Tibial nerve (tissue), 4 donors: ENCODE results near the gene CENPT. TPM values are rescaled to one million over a fixed set of nuclear protein-coding genes. Genes with fewer than 3 reads are reported as not detected.
A peak's percentile ranks its signal among the peaks of the same experiment; 100 is the strongest.

Experiments used
- DNase-seq, 2 donors: peaks; one replicate each; pipeline ENCODE4 v3.0.0-alpha.2; 2019; ENCODE audit warnings: low spot score in 2 of 2
- H3K27ac ChIP-seq, 4 donors: fragments of 200-600 bp; sonication (generic) in 3 of 4; one replicate each; pipeline ENCODE4 v1.5.1; 2017 to 2019; ENCODE audit warnings: mild to moderate bottlenecking in 1 of 4
- H3K27me3 ChIP-seq, 2 donors: fragments of 200-600 bp; sonication (generic) in 1 of 2; one replicate each; pipeline versions ENCODE4 v1.5.1 to v1.6.0; 2017 to 2019
- H3K36me3 ChIP-seq, 3 donors: fragments of 200-600 bp; sonication (generic); one replicate each; pipeline ENCODE4 v1.5.1; 2018 to 2019
- H3K4me1 ChIP-seq, 4 donors: fragments of 200-600 bp; sonication (generic) in 3 of 4; one replicate each; pipeline ENCODE4 v1.5.1; 2017 to 2019
- H3K4me3 ChIP-seq, 4 donors: fragments of 200-600 bp; sonication (generic) in 3 of 4; one replicate each; pipeline ENCODE4 v1.5.1; 2017 to 2019; ENCODE audit warnings: mild to moderate bottlenecking in 1 of 4, moderate library complexity in 1 of 4
- H3K9me3 ChIP-seq, 4 donors: fragments of 200-600 bp; sonication (generic) in 3 of 4; one replicate each; pipeline ENCODE4 v1.5.1; 2017 to 2019
- CTCF ChIP-seq, 5 experiments: fragments of 200-600 bp in 3 of 5; fragments of 450-650 bp in 2 of 5; sonication (generic) in 3 of 5; IDR thresholded peaks; one replicate each; pipeline ENCODE4 v1.5.1; 2016 to 2019; ENCODE audit warnings: antibody characterized with exemption in 5 of 5, mild to moderate bottlenecking in 3 of 5, moderate library complexity in 2 of 5
- EP300 ChIP-seq, 2 donors: sonication (generic); formaldehyde crosslinking; IDR thresholded peaks; one replicate each; pipeline ENCODE4 v1.6.1; 2017; ENCODE audit warnings: antibody characterized with exemption in 2 of 2, mild to moderate bottlenecking in 1 of 2
- POLR2A ChIP-seq, 2 donors: fragments of 450-650 bp; IDR thresholded peaks; one replicate each; pipeline ENCODE4 v1.6.1; 2017; ENCODE audit warnings: antibody characterized with exemption in 2 of 2, mild to moderate bottlenecking in 2 of 2, moderate library complexity in 2 of 2
- WGBS, 2 donors: methylation state at CpG; one replicate each; pipeline ENCODE4 v1.1.5; 2018; 5-methylcytosine and 5-hydroxymethylcytosine counted together
- total RNA-seq, 4 donors: library from RNA; depleted of rRNA; stranded (reverse); fragments of >200 nt; gene quantifications; one replicate each; pipeline ENCODE4 v1.1.0, GENCODE V29; 2016

CENPT gene
- total RNA-seq, 4 donors from 2014 or later, result 51.3 to 101 (median 59.2) TPM

- peak overlapping the region in 3 of 4 donors; percentile 26 to 86 (median 80) for H3K27ac ChIP-seq
- peak overlapping the region; percentile 69 to 88 (median 82) for H3K4me3 ChIP-seq
- peaks cover 0 to 25% (median 9%) of the 10 kb centered on the region in 4 donors for H3K4me1 ChIP-seq
- no peaks in the 10 kb centered on the region for H3K27me3 ChIP-seq
- peaks cover 0 to 33% (median 4%) of the 10 kb centered on the region in 3 donors for H3K36me3 ChIP-seq
- TF ChIP-seq POLR2A (IDR thresholded peaks at IDR 0.05) (no peak), EP300 (IDR thresholded peaks at IDR 0.05) (no peak), CTCF (IDR thresholded peaks at IDR 0.05) (no peak)
- no peak for DNase-seq
- H3K9me3 ChIP-seq, result no peaks in the 10 kb centered on the region
- 68 to 81% methylated on average over 10 of the region's 10 CpGs for WGBS, 2 donors
Observed at GRCh38 chr16:67834242-67834614, 13.3 kb downstream of the CENPT start.

- H3K4me1 ChIP-seq, result peaks cover 0 to 25% (median 9%) of the 10 kb centered on the region in 4 donors
- H3K36me3 ChIP-seq, result peaks cover 0 to 39% (median 4%) of the 10 kb centered on the region in 3 donors
- no peaks in the 10 kb centered on the region for H3K27me3 ChIP-seq
- H3K9me3 ChIP-seq, result no peaks in the 10 kb centered on the region
- TF ChIP-seq EP300 (IDR thresholded peaks at IDR 0.05) (peak; percentile 33 to 72), CTCF (IDR thresholded peaks at IDR 0.05) (no peak), POLR2A (IDR thresholded peaks at IDR 0.05) (peak; percentile 17 to 69)
- 0 to 1% methylated on average over 41 to 46 of the region's 49 CpGs for WGBS, 2 donors
- DNase-seq, result peak; percentile 90 to 96
- H3K4me3 ChIP-seq, result peak overlapping the region; percentile 69 to 88 (median 82)
- peak overlapping the region in 3 of 4 donors; percentile 79 to 86 (median 80) for H3K27ac ChIP-seq
Observed at GRCh38 chr16:67833415-67834241, 13.9 kb downstream of the CENPT start.

- Histone ChIP-seq H3K36me3 (peaks cover 0 to 45% (median 4%) of the 10 kb centered on the region in 3 donors), H3K9me3 (no peaks in the 10 kb centered on the region), H3K4me3 (peak overlapping the region; percentile 69 to 88 (median 82)), H3K27ac (peak overlapping the region in 3 of 4 donors; percentile 79 to 86 (median 80)), H3K27me3 (no peaks in the 10 kb centered on the region), H3K4me1 (peaks cover 0 to 25% (median 9%) of the 10 kb centered on the region in 4 donors)
- 0 to 7% methylated on average over 3 of the region's 3 CpGs for WGBS, 2 donors
- no peak for DNase-seq
- TF ChIP-seq POLR2A (IDR thresholded peaks at IDR 0.05), result no peak
- TF ChIP-seq EP300 (IDR thresholded peaks at IDR 0.05), result no peak
- TF ChIP-seq CTCF (IDR thresholded peaks at IDR 0.05), result no peak
Observed at GRCh38 chr16:67833030-67833414, 14.5 kb downstream of the CENPT start.

- no peaks in the 10 kb centered on the region for H3K27me3 ChIP-seq
- peaks cover 0 to 19% (median 5%) of the 10 kb centered on the region in 4 donors for H3K4me1 ChIP-seq
- H3K4me3 ChIP-seq, result no peak overlapping the region
- peaks cover 0 to 78% (median 4%) of the 10 kb centered on the region in 3 donors for H3K36me3 ChIP-seq
- no peaks in the 10 kb centered on the region for H3K9me3 ChIP-seq
- no peak overlapping the region for H3K27ac ChIP-seq
- DNase-seq, result no peak
- no peak for TF ChIP-seq POLR2A (IDR thresholded peaks at IDR 0.05)
- no peak for TF ChIP-seq CTCF (IDR thresholded peaks at IDR 0.05)
- TF ChIP-seq EP300 (IDR thresholded peaks at IDR 0.05), result no peak
- 89 to 93% methylated on average over 4 of the region's 4 CpGs for WGBS, 2 donors
Observed at GRCh38 chr16:67828651-67829050, 18.8 kb downstream of the CENPT start.

GRCh38 chr16:67825906-67826305 lies 21.6 kb downstream of the CENPT start:
- Histone ChIP-seq H3K9me3 (no peaks in the 10 kb centered on the region), H3K4me3 (no peak overlapping the region), H3K4me1 (no peaks in the 10 kb centered on the region), H3K27me3 (no peaks in the 10 kb centered on the region), H3K36me3 (peaks cover 0 to 62% (median 4%) of the 10 kb centered on the region in 3 donors), H3K27ac (no peak overlapping the region)
- no peak for DNase-seq
- TF ChIP-seq CTCF (IDR thresholded peaks at IDR 0.05) (no peak), EP300 (IDR thresholded peaks at IDR 0.05) (no peak)
- WGBS, 2 donors, result 85 to 89% methylated on average over 12 to 13 of the region's 14 CpGs
